HG03521 (cell line): ENCODE data around the gene RALGPS1.

Source experiments
- ATAC-seq: cut with Tn5 transposase; IDR thresholded peaks from one replicate; pipeline ENCODE4 v1.9.1; 2021; ENCODE audit warnings: mild to moderate bottlenecking, moderate library complexity; ENCODE audit not compliant: unreplicated experiment

RALGPS1 gene

DNA sequence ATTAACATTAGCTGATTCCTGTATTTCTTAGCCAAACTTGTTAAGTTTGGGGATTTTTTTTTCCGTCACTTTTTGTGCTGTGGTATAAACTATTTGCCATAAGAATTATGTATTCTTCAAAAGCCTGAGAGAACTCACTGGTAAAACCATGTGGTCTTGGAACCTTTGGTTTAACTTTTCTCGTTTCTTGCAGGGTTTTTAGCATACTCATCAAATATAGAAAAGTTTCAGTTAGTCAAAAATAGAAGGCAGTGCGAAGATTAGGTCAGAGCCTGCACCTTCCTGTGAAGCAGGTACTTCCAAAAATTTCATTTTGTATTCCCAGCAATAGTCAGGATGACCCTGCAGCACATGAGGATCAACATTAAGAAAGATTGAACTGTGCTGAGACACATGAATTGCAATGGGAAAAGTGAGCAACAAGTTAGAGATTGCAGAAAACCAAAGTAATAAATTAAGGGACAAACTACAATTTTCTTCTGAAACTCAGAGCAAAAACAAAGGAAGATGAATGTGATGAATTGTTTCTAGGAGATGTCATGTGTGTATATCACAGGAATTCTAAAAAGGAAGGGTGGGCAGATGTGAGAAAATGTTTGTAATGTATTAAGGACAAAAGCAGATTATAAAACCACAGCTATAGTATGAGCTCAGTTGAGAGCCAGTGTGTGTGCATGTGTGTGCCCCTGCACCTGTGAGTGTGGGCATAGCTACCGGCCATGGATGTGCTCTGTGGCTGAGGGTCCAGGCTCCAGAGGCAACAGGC, 105.6 kb downstream of the RALGPS1 start:
- no peak for ATAC-seq

DNA sequence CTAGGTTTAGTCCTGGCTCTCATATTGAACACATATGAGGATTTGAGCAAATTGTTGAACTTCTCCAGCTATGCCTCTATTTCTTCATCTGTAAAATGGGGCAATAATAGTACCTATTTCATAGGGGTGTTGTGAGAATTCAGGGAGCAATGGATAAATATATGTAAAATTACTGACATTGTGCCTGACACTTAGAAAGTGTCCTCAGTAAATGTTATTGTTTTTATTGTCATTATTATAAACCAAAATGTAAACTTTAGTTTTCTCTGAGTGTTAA, 106.2 kb downstream of the RALGPS1 start:
- ATAC-seq = no peak

DNA sequence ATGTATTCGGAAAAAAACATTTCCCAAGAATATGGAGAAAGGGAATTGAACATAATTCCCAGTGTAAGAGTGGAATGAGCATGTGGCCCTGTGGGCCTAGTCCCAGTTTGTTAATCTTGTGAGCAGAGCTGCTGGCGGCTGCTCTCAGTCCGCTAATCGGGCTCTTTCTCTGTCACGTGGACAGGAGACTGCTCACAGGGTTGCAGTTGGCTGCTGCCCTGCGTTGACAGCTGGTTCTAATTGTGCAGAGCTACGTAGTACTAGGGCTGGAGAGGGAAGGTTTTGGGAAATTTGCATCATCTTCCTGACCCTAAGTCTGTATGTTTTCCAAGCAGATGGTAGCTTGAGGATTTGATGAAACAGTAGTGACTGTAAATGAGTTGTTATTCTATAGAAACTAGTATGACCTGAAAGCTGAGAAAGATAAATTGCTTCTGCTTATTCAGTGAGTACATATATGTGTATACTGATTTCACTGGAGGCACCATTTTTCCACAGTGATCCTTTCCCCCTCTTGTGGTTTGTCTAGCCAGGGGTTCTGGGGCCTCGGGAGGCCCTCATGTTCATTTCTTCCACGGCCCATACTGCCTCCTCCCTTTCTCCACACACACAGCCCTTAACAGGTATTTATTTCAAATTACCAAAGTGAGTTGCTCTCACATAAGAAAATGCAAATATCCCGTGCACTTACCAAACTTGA, 107.2 kb downstream of the RALGPS1 start:
- ATAC-seq = no peak

DNA sequence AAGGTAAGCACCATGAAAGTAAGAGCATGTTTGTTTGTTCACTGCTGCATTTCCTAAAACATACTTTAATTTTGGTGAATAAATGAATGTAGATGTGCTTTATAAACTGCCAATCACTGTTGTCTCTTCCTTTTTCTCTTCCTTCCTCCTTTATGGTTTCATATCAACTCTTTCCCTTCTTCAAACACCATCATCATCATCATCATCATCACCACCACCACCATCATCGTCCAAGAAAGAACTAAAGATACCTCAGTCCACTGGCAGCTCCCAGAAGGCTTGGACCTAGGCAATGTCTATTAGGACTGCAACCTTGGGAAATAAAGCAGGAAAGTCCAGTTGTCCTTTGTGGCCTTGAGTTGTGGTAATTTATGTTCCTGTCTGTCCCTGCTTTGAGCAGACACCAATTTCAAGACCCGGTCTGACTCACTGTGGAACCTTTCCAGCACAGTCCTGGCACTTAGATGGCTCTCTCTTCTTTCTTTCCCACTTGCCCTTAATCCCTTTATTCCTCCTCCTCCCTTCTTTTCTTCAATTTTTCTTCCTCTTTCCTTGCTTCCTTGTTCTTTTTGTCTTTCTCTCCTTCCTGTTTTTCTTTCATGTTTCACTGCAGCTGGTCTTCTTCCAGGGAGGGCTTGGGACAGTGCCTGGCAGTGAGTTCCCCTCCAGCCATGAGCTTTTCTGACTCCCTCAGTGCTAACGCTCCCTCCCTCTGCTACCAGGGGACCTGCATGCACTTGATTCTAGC, 108.5 kb downstream of the RALGPS1 start:
- ATAC-seq = no peak

DNA sequence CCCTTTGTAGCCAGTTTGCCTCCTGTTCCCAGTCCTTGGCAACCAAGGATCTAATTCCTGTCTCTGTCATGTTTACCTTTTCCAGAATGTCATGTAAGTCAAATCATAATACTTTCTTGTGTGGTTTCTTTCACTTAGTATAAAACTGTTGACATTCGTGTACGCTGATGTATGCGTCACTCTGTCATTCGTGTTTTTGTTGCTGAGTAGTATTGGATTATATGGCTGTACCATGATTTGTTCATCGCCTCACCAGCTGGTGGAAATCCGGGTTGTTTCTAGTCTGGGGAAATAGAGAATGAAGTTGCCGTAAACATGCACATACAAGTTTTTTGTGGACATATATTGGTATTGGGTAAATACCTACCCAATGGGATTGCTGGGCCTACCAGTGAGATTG, 110.5 kb downstream of the RALGPS1 start:
- no peak for ATAC-seq

DNA sequence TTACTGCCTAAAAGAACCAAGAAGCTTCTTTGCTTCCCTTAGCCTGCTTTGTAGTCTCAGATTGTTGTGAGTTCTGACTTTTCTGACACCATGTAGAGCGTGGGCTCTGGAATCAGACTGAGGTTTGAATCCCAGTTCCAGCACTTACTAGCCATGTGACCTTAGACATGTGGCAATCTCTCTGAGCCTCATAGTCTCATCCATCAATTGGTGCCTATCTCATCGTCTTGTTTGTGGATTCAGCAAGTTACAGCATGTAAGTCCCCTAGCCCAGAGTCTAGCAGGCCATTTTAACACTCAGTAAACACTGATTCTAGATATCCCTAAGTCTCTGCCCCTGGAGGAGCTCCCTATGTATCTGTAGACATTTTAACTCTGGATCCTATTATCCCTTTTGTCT, 113.1 kb downstream of the RALGPS1 start:
- ATAC-seq = no peak

GRCh38 chr9:127029548-127029947, 115.0 kb downstream of the RALGPS1 start:
- no peak for ATAC-seq

DNA sequence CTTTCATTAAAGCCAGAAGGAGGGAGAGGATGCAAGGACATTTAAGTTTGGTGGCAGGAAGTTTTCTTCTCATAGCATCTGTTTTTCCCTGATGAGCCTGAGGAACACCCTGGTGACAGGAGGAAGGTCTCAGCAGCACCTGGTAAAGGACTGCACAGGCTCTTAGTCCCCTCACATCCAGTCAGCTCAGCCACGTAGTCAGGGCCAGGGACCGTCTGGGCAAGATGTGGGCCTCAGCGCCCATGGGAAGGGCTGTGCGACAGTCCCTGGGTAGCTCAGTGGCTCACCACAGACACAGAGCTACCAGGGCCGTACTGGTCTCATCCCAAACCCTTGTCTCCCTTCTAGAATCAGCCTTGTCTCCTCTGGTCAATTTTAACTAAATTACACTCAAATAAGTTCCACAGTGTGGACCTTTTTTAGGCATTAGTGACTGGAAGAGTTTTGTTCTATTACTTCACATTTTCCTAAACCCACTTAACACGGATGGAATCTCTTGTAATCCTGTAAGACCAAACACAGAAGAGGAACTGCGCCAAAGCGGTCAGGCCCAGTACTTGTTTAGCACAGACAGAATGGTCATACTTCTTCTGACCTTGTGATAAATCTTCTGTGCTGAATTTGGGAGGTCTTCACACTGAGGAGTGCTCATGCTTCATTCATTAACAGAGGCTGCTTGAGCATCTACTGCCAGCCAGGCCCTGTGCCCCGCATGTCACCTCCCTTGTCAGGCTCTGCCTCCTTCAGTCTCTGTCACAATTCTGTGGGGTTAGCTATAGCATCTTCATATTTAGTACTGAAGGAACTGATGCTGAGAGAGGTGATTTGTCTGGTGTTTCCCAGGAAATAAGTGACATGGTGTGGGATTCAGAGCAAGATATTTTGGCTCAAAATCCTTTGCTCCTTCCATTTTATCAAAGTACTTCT, 116.5 kb downstream of the RALGPS1 start:
- no peak for ATAC-seq

GRCh38 chr9:127032256-127032655, 117.7 kb downstream of the RALGPS1 start:
- no peak for ATAC-seq

GRCh38 chr9:127033061-127033460, 118.5 kb downstream of the RALGPS1 start:
- no peak for ATAC-seq

DNA sequence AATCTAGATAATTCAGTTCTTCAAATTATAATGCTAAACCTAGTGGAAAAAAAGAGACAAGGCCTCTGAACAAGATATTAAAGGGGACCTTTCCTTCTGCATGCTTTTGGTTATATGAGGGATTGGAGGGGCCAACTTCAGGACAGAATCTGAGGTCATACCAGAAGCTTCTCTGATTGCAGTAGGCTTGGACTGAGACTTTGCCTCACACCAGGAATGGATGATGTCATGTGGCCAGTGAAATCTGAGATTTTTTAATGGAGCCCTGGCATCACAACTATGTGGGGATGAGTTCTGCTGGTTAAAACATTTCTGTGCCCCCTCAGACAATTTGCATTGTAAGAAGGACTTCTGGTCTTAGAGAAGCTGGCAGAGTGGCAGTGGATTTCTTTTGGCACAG, 119.2 kb downstream of the RALGPS1 start:
- no peak for ATAC-seq

GRCh38 chr9:127034691-127035090, 120.1 kb downstream of the RALGPS1 start:
- ATAC-seq = no peak

- ATAC-seq = no peak
These were observed 120.8 kb downstream of the RALGPS1 start for GRCh38 chr9:127035423-127035822.

GRCh38 chr9:127035948-127036347, 121.4 kb downstream of the RALGPS1 start:
- no peak for ATAC-seq

DNA sequence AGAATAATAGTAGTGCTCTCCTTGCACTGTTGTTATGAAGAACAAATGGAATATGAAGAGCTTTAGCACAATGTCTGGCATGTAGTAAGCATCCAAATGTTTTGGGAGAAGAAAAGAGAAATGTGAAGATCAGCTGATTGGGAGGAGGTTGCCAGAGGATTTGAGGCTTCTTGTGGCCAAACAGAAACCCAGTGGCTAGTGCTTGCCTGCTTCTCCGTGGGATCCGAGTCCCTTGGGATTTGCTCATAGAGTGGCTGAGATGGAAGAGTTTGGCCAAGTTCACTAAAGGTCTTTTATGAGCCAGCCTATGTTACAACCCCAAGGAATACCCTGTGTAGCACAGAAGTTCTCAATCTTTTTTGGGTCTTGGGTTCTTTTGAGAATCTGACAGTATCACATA, 121.9 kb downstream of the RALGPS1 start:
- ATAC-seq = no peak

- ATAC-seq = no peak
These were observed 123.9 kb downstream of the RALGPS1 start for GRCh38 chr9:127038531-127038930.

DNA sequence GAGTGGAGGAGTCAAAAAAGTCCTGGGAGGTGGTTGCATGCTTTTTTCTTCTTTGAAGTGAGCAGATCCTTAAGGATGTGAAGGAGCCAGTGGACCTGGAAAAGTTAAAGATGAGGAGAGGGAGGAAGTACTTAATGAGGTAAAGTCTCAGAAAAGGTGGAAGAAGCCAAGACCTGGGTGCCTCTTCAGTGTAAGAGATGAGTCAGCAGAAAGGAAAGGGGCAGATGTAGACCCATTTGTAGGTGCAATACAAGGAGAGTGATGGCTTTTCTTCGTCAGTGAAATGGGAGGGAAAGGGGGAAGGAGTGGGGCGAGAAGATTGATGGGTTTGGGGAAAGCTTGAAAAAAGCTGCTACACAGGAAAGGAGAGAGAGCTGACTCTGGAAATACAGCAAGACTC, 124.9 kb downstream of the RALGPS1 start:
- no peak for ATAC-seq

DNA sequence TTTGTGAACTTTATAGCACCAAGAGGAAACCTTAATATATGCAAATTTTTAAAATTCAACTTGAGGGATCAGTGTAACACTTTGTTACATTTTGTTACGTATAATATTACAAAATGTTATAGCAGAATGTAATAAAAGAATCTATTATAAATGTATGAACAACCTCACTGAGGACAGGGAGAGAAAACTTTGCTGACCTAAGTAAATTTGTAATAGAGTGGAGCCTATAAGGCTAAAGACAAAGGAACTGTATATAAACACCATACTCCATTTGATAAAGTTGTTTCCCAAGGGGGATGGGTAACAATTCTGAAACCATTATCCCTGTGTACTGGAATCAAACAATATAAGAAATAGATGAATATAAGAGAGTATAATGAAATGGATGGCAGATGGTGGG, 130.6 kb downstream of the RALGPS1 start:
- no peak for ATAC-seq

DNA sequence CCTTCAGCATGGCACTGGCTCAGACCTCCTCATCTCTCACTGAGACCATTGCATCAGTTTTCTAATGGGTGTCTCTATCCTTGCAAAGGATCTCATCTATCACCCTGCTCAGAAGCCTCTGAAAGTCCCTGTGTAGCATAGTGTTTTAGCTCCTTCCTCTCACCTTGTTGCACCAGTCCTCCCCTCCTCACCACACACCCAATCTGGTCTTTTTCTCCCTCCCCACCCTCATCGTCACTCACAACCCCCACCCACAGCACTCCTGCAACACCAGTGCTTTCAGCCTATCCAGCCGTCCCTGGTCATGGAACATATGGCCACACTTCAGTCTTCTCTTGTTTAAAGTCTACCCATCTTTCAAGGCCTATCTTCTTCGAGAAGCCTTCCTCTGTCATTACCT, 133.4 kb downstream of the RALGPS1 start:
- no peak for ATAC-seq

DNA sequence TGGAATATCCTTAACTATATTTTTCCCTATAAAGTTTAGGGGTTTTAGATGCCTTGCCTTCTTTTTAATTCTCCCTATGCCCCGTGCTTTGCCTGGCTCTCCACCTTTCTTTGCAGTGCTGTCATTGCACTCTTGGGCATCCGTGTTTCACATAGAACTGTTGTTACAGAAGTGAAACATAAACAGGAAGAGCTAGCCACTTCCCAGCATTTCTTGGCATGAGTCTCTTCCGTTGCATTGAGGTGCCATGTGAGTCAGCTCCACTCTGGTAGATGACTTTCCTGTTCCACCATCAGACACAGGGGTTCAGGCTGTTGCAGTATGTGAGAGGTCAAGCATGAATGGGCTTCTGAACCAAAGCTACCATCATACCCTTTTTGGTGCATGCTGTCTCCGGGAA, 134.5 kb downstream of the RALGPS1 start:
- no peak for ATAC-seq

DNA sequence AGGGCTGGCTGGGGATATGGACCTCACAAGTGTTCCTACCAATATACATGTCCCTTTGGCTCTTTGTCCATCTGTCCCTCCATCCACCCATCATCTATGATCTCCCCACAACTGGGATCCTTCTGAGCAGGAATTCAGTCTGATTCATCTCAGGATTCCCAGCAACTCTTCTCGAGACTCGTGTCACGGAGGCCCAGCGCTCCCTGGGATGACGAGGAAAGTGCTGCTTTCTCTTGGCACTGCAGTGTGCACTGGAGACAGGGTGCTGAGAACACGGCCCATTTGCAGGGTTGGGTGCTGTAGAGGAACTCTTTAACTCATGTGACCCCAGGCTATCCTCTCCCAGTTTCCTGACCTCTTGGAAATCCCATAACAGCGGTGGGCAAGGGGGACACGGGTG, 135.0 kb downstream of the RALGPS1 start:
- no peak for ATAC-seq
